ENCODE measurements around the gene AKT2. TPM values are rescaled to one million over a fixed set of nuclear protein-coding genes. Genes with fewer than 3 reads are reported as not detected.

The AKT2 gene
- total RNA-seq, 1 experiment from 2014 or later: 150 TPM

DNA sequence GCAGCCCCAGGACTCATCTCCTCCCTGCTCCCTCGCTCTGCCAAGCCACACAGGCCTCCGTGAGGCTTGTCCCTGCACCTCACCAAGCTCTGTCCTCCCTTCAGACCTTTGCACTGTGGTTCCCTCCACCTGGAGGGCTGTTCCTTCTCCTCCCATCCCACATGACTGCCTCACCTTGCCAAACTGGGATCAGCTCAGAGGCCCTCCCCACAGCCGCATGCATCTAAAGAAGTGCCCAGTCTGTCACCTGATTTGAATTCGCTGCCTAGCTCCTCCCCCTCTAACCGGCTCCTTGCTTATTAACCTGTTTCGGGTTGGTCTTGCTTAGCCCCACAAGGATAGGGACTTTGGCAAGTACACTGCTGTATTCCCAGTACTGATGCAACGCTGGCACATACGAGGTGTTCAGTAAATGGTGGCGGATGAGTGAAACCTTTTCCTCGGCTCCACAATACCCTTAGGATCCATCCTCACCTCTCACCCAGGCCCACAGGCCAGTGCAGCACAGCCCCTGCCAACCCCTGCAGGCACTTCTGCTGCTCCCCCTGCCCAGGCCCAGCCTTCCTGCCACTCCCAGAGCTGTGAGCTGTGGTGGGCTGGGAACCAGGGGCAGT, 4.4 kb downstream of the AKT2 start:
- Histone ChIP-seq H3K23ac (ENCODE audit: insufficient read length, low read depth, low read length) (no peak overlapping the region), H3K79me2 (ENCODE audit: insufficient read depth, low read length) (peaks cover 17% of the 10 kb centered on the region)
- H3K4me3 Mint-ChIP-seq: no peak overlapping the region

More for the DNA sequence above, 4.4 kb downstream of the AKT2 start:
- no peak overlapping the region for H4K5ac ChIP-seq (ENCODE audit: insufficient read length, low read depth, low read length)
- H2BK15ac ChIP-seq (ENCODE audit: low read depth, low read length): no peak overlapping the region
- TF ChIP-seq, protein P1, sequence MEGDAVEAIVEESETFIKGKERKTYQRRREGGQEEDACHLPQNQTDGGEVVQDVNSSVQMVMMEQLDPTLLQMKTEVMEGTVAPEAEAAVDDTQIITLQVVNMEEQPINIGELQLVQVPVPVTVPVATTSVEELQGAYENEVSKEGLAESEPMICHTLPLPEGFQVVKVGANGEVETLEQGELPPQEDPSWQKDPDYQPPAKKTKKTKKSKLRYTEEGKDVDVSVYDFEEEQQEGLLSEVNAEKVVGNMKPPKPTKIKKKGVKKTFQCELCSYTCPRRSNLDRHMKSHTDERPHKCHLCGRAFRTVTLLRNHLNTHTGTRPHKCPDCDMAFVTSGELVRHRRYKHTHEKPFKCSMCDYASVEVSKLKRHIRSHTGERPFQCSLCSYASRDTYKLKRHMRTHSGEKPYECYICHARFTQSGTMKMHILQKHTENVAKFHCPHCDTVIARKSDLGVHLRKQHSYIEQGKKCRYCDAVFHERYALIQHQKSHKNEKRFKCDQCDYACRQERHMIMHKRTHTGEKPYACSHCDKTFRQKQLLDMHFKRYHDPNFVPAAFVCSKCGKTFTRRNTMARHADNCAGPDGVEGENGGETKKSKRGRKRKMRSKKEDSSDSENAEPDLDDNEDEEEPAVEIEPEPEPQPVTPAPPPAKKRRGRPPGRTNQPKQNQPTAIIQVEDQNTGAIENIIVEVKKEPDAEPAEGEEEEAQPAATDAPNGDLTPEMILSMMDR (conservative IDR thresholded peaks at IDR 0.05): no peak
- peaks cover 0 to 2% (median 0%) of the 10 kb centered on the region in 3 experiments; a peak in 1 of 7 replicates for H3K36me3 Mint-ChIP-seq (ENCODE audit: insufficient read depth in 1 of 3, low read depth in 3 of 3)
- H2BK5ac ChIP-seq (ENCODE audit: insufficient read length, low read length): peak overlapping the region; percentile 56
- H3K27me3 Mint-ChIP-seq (ENCODE audit: low read depth): no peaks in the 10 kb centered on the region
- H2BK12ac ChIP-seq (ENCODE audit: insufficient read length, low read depth, low read length): no peak overlapping the region
- H2AK5ac ChIP-seq (ENCODE audit: insufficient read length, low read length): no peak overlapping the region
- H2BK120ac ChIP-seq (ENCODE audit: low read depth, low read length, poor library complexity, severe bottlenecking): no peak overlapping the region
- H3K9me3 ChIP-seq (ENCODE audit: control insufficient read depth, low read depth, low read length): no peaks in the 10 kb centered on the region
- no peak overlapping the region for H3K56ac ChIP-seq (ENCODE audit: insufficient read length, low read depth, low read length)
- H3K23me2 ChIP-seq (ENCODE audit: insufficient read length, low read depth, low read length, poor library complexity, severe bottlenecking): peaks cover 7% of the 10 kb centered on the region
- no peaks in the 10 kb centered on the region; the same call in 1 of the 2 replicates for H3K4me1 ChIP-seq (ENCODE audit: insufficient read depth, low read length)
- H3K4ac ChIP-seq (ENCODE audit: low read depth, low read length): no peak overlapping the region
- peaks cover 5% of the 10 kb centered on the region for H3K79me1 ChIP-seq (ENCODE audit: insufficient read depth, low read depth, low read length, poor library complexity, severe bottlenecking)
- no peak overlapping the region for H3K9ac ChIP-seq (ENCODE audit: extremely low read depth, insufficient read length, low read length)
- peak overlapping the region; percentile 62; the same call in 1 of the 2 replicates for H3K14ac ChIP-seq (ENCODE audit: insufficient read depth, low read length)
- H3T11ph ChIP-seq (ENCODE audit: low read length): no peak overlapping the region
- no peak overlapping the region for H3K4me2 ChIP-seq (ENCODE audit: insufficient read depth, insufficient read length, low read length)
- H3K4me1 Mint-ChIP-seq: peaks cover 27 to 36% of the 10 kb centered on the region in 2 experiments
- H2BK20ac ChIP-seq (ENCODE audit: low read depth, low read length, poor library complexity, severe bottlenecking): no peak overlapping the region
- H3K27ac Mint-ChIP-seq: peak overlapping the region; percentile 20 to 93 (median 93); a peak in 5 of 7 replicates
- H2AFZ ChIP-seq (ENCODE audit: low read length): no peak overlapping the region
- no peak overlapping the region for H4K8ac ChIP-seq (replicated peaks; ENCODE audit: insufficient read length, low read depth, low read length)
- H4K20me1 ChIP-seq (ENCODE audit: control insufficient read depth, insufficient read depth, insufficient read length): no peaks in the 10 kb centered on the region
- H3K18ac ChIP-seq (ENCODE audit: insufficient read length, low read depth, low read length): no peak overlapping the region
- H3K9me3 Mint-ChIP-seq: no peaks in the 10 kb centered on the region; a peak in 1 of 5 replicates
- no peak overlapping the region for H4K91ac ChIP-seq (ENCODE audit: insufficient read length, low read depth, low read length)
- H3K27ac ChIP-seq (ENCODE audit: insufficient read length, low read depth, low read length): no peak overlapping the region
- peak; percentile 61 for DNase-seq
- WGBS (ENCODE audit: extremely low coverage, insufficient read length, low lambda C conversion rate): no CpG with 5 or more reads among the region's 10 CpGs
- H3K27me3 ChIP-seq (ENCODE audit: insufficient read depth, low read length): no peaks in the 10 kb centered on the region
